DMS153 treated with DMSO at 0.1 percent for 48 hours (cell line): ENCODE measurements around the gene PKIB.
"Not testable (repeated sequence)": the region's sequence is repeated elsewhere in the genome, so short reads cannot be mapped to it uniquely, and the experiment has no call there.

Source experiments
- DNase-seq: peaks from one replicate; lab custom pipeline; 2025; ENCODE audit not compliant: unreplicated experiment; lab: John Stamatoyannopoulos, UW

PKIB gene

GRCh38 chr6:122620428-122620827, 10.2 kb downstream of the PKIB start:
- DNase-seq = no peak

GRCh38 chr6:122620902-122621301, 10.7 kb downstream of the PKIB start:
- no peak for DNase-seq

GRCh38 chr6:122621638-122622037, 11.4 kb downstream of the PKIB start:
- peak; percentile 30 for DNase-seq

GRCh38 chr6:122622479-122622878, 12.3 kb downstream of the PKIB start:
- no peak for DNase-seq

- DNase-seq = no peak
These were observed 13.1 kb downstream of the PKIB start for GRCh38 chr6:122623279-122623678.

- DNase-seq = no peak
These were observed 14.6 kb downstream of the PKIB start for GRCh38 chr6:122624853-122625252.

GRCh38 chr6:122628714-122629113, 18.5 kb downstream of the PKIB start:
- DNase-seq = no peak

GRCh38 chr6:122631571-122632249, 21.5 kb downstream of the PKIB start:
- DNase-seq = no peak

- no peak for DNase-seq
These were observed 30.2 kb downstream of the PKIB start for GRCh38 chr6:122640366-122640765.

GRCh38 chr6:122641819-122642218, 31.6 kb downstream of the PKIB start:
- DNase-seq = no peak

- not testable (repeated sequence) for DNase-seq
These were observed 32.4 kb downstream of the PKIB start for GRCh38 chr6:122642604-122643003.

GRCh38 chr6:122645256-122645655, 35.1 kb downstream of the PKIB start:
- no peak for DNase-seq

- no peak for DNase-seq
These were observed 37.6 kb downstream of the PKIB start for GRCh38 chr6:122647765-122648164.

- DNase-seq = no peak
These were observed 38.5 kb downstream of the PKIB start for GRCh38 chr6:122648726-122649125.

- DNase-seq = no peak
These were observed 39.5 kb downstream of the PKIB start for GRCh38 chr6:122649701-122650100.

GRCh38 chr6:122650403-122650802, 40.2 kb downstream of the PKIB start:
- no peak for DNase-seq

GRCh38 chr6:122651031-122651430, 40.8 kb downstream of the PKIB start:
- no peak for DNase-seq

GRCh38 chr6:122651604-122652003, 41.4 kb downstream of the PKIB start:
- no peak for DNase-seq

- no peak for DNase-seq
These were observed 42.2 kb downstream of the PKIB start for GRCh38 chr6:122652431-122652830.

- no peak for DNase-seq
These were observed 42.9 kb downstream of the PKIB start for GRCh38 chr6:122653094-122653493.

- DNase-seq = no peak
These were observed 43.8 kb downstream of the PKIB start for GRCh38 chr6:122654012-122654411.

GRCh38 chr6:122657601-122658000, 47.4 kb downstream of the PKIB start:
- no peak for DNase-seq

- no peak for DNase-seq
These were observed 50.1 kb downstream of the PKIB start for GRCh38 chr6:122660296-122660695.
